OCI-LY1 (cell line): ENCODE measurements around the gene HNRNPM.
A peak's percentile ranks its signal among the peaks of the same experiment; 100 is the strongest.

Experiments used
- H2AFZ ChIP-seq: fragments of 200-600 bp; sonication (generic), shearing (Covaris generic); 2 replicates; pipeline ENCODE4 v1.6.0; 2014; ENCODE audit warnings: antibody characterized with exemption, mild to moderate bottlenecking, low read length
- H3F3A ChIP-seq: fragments of 200-600 bp; sonication (generic), shearing (Covaris generic); 2 replicates; pipeline ENCODE4 v1.6.0; 2014; ENCODE audit warnings: mild to moderate bottlenecking, antibody characterized with exemption, low read length, moderate library complexity; ENCODE audit not compliant: insufficient read depth
- H3K27ac ChIP-seq: fragments of 200-600 bp; sonication (generic); 2 replicates; pipeline ENCODE4 v1.5.1; 2014; ENCODE audit warnings: low read length, mixed run types, mild to moderate bottlenecking, low read depth; ENCODE audit not compliant: poor library complexity, severe bottlenecking
- H3K27me3 ChIP-seq: fragments of 200-600 bp; sonication (generic); 2 replicates; pipeline ENCODE4 v1.6.0; 2014; ENCODE audit warnings: antibody characterized with exemption, mild to moderate bottlenecking, low read length, moderate library complexity; ENCODE audit not compliant: insufficient read depth
- H3K36me3 ChIP-seq: fragments of 200-600 bp; sonication (generic); 2 replicates; pipeline ENCODE4 v1.6.1; 2014; ENCODE audit warnings: mild to moderate bottlenecking, antibody characterized with exemption, low read length, moderate library complexity, mixed read lengths; ENCODE audit not compliant: insufficient read depth
- H3K4me1 ChIP-seq: fragments of 200-600 bp; sonication (generic); 2 replicates; pipeline ENCODE4 v1.5.1; 2014; ENCODE audit warnings: mild to moderate bottlenecking, low read length, moderate library complexity; ENCODE audit not compliant: insufficient read depth, severe bottlenecking
- H3K4me2 ChIP-seq: fragments of 200-600 bp; sonication (generic), shearing (Covaris generic); 2 replicates; pipeline ENCODE4 v1.6.1; 2014; ENCODE audit warnings: low read length
- H3K4me3 ChIP-seq: fragments of 200-600 bp; sonication (generic); 2 replicates; pipeline ENCODE4 v1.5.1; 2014; ENCODE audit warnings: low read length, low read depth, mild to moderate bottlenecking, mixed read lengths; ENCODE audit not compliant: poor library complexity, severe bottlenecking
- H3K79me2 ChIP-seq: fragments of 200-600 bp; shearing (Covaris generic); 2 replicates; pipeline ENCODE4 v1.6.1; 2016; ENCODE audit warnings: mixed run types, low read length, mixed read lengths; ENCODE audit not compliant: insufficient read depth
- H3K9ac ChIP-seq: fragments of 200-600 bp; sonication (generic), shearing (Covaris generic); 2 replicates; pipeline ENCODE4 v1.6.1; 2014; ENCODE audit warnings: mild to moderate bottlenecking, low read length, mixed read lengths
- H3K9me2 ChIP-seq: fragments of 200-600 bp; sonication (generic), shearing (Covaris generic); 2 replicates; pipeline ENCODE4 v1.6.1; 2014; ENCODE audit warnings: low read depth, mild to moderate bottlenecking, low read length, mixed read lengths
- H3K9me3 ChIP-seq: fragments of 200-600 bp; shearing (Covaris generic); 2 replicates; pipeline ENCODE4 v1.6.1; 2014; ENCODE audit warnings: low read length, mixed read lengths
- H4K20me1 ChIP-seq: fragments of 200-600 bp; sonication (generic), shearing (Covaris generic); 2 replicates; pipeline ENCODE4 v1.6.0; 2016; ENCODE audit warnings: mild to moderate bottlenecking, low read length; ENCODE audit not compliant: insufficient read depth
- CTCF ChIP-seq: fragments of 200-600 bp; sonication (generic), shearing (Covaris generic); IDR thresholded peaks from 2 replicates; pipeline ENCODE4 v1.5.1; 2017; ENCODE audit warnings: mild to moderate bottlenecking, antibody characterized with exemption, low read length, moderate library complexity, mixed read lengths
- EZH2 ChIP-seq: fragments of 200-600 bp; sonication (generic), shearing (Covaris generic); IDR thresholded peaks from 2 replicates; pipeline ENCODE4 v1.8.0; 2017; ENCODE audit warnings: borderline replicate concordance, mixed run types, mild to moderate bottlenecking, antibody characterized with exemption, low read length, moderate library complexity, mixed read lengths

The HNRNPM gene

GRCh38 chr19:8446061-8446709 lies 1.4 kb downstream of the HNRNPM start:
- Histone ChIP-seq H3K4me3 (peak overlapping the region; percentile 91), H3K4me2 (peak overlapping the region; percentile 98), H3K79me2 (peaks cover 61% of the 10 kb centered on the region), H3K9me3 (no peaks in the 10 kb centered on the region), H3F3A (no peaks in the 10 kb centered on the region), H3K9me2 (no peaks in the 10 kb centered on the region), H3K27ac (peak overlapping the region; percentile 26), H3K4me1 (peaks cover 49% of the 10 kb centered on the region), H3K9ac (peak overlapping the region; percentile 94), H3K27me3 (no peaks in the 10 kb centered on the region), H4K20me1 (peaks cover 3% of the 10 kb centered on the region; the same call in 1 of the 2 replicates), H3K36me3 (peaks cover 35% of the 10 kb centered on the region; the same call in 1 of the 2 replicates), H2AFZ (no peak overlapping the region)
- TF ChIP-seq CTCF (no peak), EZH2 (no peak)

DNA sequence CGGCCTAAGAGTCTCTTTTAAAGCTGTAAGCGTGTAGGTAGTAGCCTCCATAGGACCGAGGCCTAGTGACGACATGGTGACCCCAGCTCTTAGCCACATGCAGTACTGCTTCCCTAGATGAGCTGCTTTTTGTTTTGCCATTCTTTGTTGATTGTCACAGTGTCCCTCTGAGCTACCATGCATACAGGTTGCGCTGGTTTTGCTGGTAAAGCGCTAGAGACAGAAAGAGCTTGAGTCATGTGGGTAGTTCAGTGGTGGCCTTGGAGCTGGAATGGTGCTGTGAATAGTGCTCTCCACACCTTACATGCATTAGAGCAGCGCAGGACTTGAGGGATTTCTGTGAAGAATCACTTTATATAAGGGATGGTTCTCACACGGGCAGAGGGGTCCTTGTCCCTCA lies 5.1 kb downstream of the HNRNPM start:
- H3K4me1 ChIP-seq, result peaks cover 62% of the 10 kb centered on the region

DNA sequence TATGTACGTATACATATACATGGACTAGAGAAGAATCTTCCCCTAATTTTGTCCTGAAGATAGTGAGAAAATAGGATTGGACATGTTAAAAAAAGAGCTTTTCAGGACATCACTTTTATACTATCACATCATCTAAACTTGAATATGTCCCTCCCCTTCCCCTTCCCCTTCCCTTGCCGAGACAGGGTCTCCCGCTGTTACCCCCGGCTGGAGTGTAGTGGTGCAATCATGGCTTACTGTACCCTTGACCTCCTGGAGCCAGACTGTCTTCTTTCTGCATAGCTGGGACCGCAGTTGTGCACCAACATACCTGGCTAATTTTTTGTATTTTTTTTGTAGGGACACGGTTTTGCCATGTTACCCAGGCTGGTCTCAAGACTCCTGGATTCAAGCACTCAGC lies 6.6 kb downstream of the HNRNPM start:
- Histone ChIP-seq H3K4me2 (no peak overlapping the region), H3K27ac (no peak overlapping the region), H3K4me3 (no peak overlapping the region), H3K79me2 (peaks cover 99% of the 10 kb centered on the region), H3F3A (no peaks in the 10 kb centered on the region; the same call in 1 of the 2 replicates), H3K27me3 (no peaks in the 10 kb centered on the region), H3K4me1 (peaks cover 58% of the 10 kb centered on the region), H3K9me2 (no peaks in the 10 kb centered on the region), H3K9me3 (no peaks in the 10 kb centered on the region), H2AFZ (no peak overlapping the region), H3K36me3 (peaks cover 73% of the 10 kb centered on the region), H3K9ac (no peak overlapping the region), H4K20me1 (peaks cover 7% of the 10 kb centered on the region; the same call in 1 of the 2 replicates)
- TF ChIP-seq EZH2 (no peak), CTCF (no peak)

More for the DNA sequence above, 5.1 kb downstream of the HNRNPM start:
- Histone ChIP-seq H3F3A (no peaks in the 10 kb centered on the region; the same call in 1 of the 2 replicates), H3K79me2 (peaks cover 98% of the 10 kb centered on the region), H3K9me2 (no peaks in the 10 kb centered on the region), H4K20me1 (peaks cover 7% of the 10 kb centered on the region; the same call in 1 of the 2 replicates), H3K36me3 (peaks cover 69% of the 10 kb centered on the region), H2AFZ (no peak overlapping the region), H3K4me3 (no peak overlapping the region), H3K4me2 (peak overlapping the region; percentile 51; the same call in 1 of the 2 replicates), H3K27ac (no peak overlapping the region), H3K9me3 (no peaks in the 10 kb centered on the region), H3K27me3 (no peaks in the 10 kb centered on the region), H3K9ac (no peak overlapping the region)
- TF ChIP-seq CTCF (no peak), EZH2 (no peak)
